HEK293T (cell line): ENCODE results near the gene ZFPM1.

Source experiments
- CTCF ChIA-PET: fragments of 350-600 bp; formaldehyde crosslinking; extraction: SDS; loops from one replicate; lab custom pipeline; 2021; ENCODE audit warnings: antibody characterized with exemption, inconsistent platforms; lab: Yijun Ruan, JAX
- POLR2A ChIA-PET: fragments of 350-600 bp; formaldehyde crosslinking; extraction: SDS; loops from one replicate; lab custom pipeline; 2020; ENCODE audit warnings: antibody characterized with exemption, inconsistent platforms; lab: Yijun Ruan, JAX
- DNase-seq: peaks from one replicate; pipeline ENCODE4 v3.0.0; 2012; ENCODE audit warnings: mixed read lengths; ENCODE audit errors: extremely low spot score
- ARNT ChIP-seq: fragments of 450-650 bp; IDR thresholded peaks from 2 replicates; pipeline ENCODE4 v1.6.1; 2017; ENCODE audit warnings: mild to moderate bottlenecking
- BHLHE40 ChIP-seq: fragments of 450-650 bp; IDR thresholded peaks from 2 replicates; pipeline ENCODE4 v1.6.1; 2016; ENCODE audit warnings: mild to moderate bottlenecking, moderate library complexity, borderline replicate concordance
- CTBP1 ChIP-seq: fragments of 450-650 bp; IDR thresholded peaks from 2 replicates; pipeline ENCODE4 v1.6.1; 2016; ENCODE audit warnings: borderline replicate concordance
- ELF4 ChIP-seq: fragments of 450-650 bp; IDR thresholded peaks from 2 replicates; pipeline ENCODE4 v1.6.1; 2017; ENCODE audit warnings: antibody characterized with exemption
- FOXA1 ChIP-seq: fragments of 450-650 bp; IDR thresholded peaks from 2 replicates; pipeline ENCODE4 v1.6.1; 2016; ENCODE audit warnings: mild to moderate bottlenecking
- FOXK2 ChIP-seq: fragments of 450-650 bp; IDR thresholded peaks from 2 replicates; pipeline ENCODE4 v1.6.1; 2016; ENCODE audit warnings: mild to moderate bottlenecking
- FOXM1 ChIP-seq: fragments of 450-650 bp; IDR thresholded peaks from 2 replicates; pipeline ENCODE4 v1.6.1; 2017; ENCODE audit warnings: mild to moderate bottlenecking, borderline replicate concordance
- HDGF ChIP-seq: fragments of 450-650 bp; IDR thresholded peaks from 2 replicates; pipeline ENCODE4 v1.6.1; 2017; ENCODE audit warnings: antibody characterized with exemption, borderline replicate concordance
- L3MBTL2 ChIP-seq: fragments of 450-650 bp; conservative IDR thresholded peaks from 2 replicates; pipeline ENCODE4 v1.6.1; 2016; ENCODE audit warnings: mild to moderate bottlenecking
- LEF1 ChIP-seq: fragments of 450-650 bp; IDR thresholded peaks from 2 replicates; pipeline ENCODE4 v1.6.1; 2017; ENCODE audit warnings: mild to moderate bottlenecking, borderline replicate concordance
- NFRKB ChIP-seq: fragments of 450-650 bp; IDR thresholded peaks from 2 replicates; pipeline ENCODE4 v1.6.1; 2016; ENCODE audit warnings: mild to moderate bottlenecking, moderate library complexity
- SP1 ChIP-seq: fragments of 450-650 bp; IDR thresholded peaks from 2 replicates; pipeline ENCODE4 v1.6.1; 2017
- SUZ12 ChIP-seq: fragments of 450-650 bp; IDR thresholded peaks from 2 replicates; pipeline ENCODE4 v1.6.1; 2016; ENCODE audit warnings: mild to moderate bottlenecking
- TARDBP ChIP-seq: fragments of 450-650 bp; IDR thresholded peaks from 2 replicates; pipeline ENCODE4 v1.6.1; 2016
- ZNF384 ChIP-seq: fragments of 450-650 bp; IDR thresholded peaks from 2 replicates; pipeline ENCODE4 v1.6.1; 2016
- TF ChIP-seq, protein P1 (sequence below): fragments of 450-650 bp; IDR thresholded peaks from 2 replicates; pipeline ENCODE4 v1.6.1; 2016

Gene ZFPM1

DNA sequence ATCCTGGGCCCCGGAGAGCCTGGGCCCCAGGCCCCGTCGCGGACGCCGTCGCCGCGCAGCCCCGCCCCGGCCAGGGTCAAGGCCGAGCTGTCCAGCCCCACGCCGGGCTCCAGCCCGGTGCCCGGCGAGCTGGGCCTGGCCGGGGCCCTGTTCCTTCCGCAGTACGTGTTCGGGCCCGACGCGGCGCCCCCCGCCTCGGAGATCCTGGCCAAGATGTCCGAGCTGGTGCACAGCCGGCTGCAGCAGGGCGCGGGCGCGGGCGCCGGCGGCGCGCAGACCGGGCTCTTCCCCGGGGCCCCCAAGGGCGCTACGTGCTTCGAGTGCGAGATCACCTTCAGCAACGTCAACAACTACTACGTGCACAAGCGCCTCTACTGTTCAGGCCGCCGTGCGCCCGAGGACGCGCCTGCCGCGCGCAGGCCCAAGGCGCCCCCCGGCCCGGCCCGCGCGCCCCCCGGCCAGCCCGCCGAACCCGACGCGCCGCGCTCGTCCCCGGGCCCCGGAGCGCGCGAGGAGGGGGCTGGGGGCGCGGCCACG is 80.4 kb downstream of the ZFPM1 start:
- CTCF ChIA-PET: no interaction called here
- TF ChIP-seq LEF1 (no peak), ZNF384 (no peak), TARDBP (no peak), BHLHE40 (no peak), HDGF (no peak), FOXA1 (no peak), NFRKB (no peak), ELF4 (no peak), SP1 (no peak), FOXM1 (no peak), L3MBTL2 (no peak), ARNT (no peak), FOXK2 (no peak), SUZ12 (no peak), CTBP1 (no peak)
- TF ChIP-seq, protein P1, sequence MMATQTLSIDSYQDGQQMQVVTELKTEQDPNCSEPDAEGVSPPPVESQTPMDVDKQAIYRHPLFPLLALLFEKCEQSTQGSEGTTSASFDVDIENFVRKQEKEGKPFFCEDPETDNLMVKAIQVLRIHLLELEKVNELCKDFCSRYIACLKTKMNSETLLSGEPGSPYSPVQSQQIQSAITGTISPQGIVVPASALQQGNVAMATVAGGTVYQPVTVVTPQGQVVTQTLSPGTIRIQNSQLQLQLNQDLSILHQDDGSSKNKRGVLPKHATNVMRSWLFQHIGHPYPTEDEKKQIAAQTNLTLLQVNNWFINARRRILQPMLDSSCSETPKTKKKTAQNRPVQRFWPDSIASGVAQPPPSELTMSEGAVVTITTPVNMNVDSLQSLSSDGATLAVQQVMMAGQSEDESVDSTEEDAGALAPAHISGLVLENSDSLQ: no peak
- POLR2A ChIA-PET: no interaction called here
- no peak for DNase-seq

DNA sequence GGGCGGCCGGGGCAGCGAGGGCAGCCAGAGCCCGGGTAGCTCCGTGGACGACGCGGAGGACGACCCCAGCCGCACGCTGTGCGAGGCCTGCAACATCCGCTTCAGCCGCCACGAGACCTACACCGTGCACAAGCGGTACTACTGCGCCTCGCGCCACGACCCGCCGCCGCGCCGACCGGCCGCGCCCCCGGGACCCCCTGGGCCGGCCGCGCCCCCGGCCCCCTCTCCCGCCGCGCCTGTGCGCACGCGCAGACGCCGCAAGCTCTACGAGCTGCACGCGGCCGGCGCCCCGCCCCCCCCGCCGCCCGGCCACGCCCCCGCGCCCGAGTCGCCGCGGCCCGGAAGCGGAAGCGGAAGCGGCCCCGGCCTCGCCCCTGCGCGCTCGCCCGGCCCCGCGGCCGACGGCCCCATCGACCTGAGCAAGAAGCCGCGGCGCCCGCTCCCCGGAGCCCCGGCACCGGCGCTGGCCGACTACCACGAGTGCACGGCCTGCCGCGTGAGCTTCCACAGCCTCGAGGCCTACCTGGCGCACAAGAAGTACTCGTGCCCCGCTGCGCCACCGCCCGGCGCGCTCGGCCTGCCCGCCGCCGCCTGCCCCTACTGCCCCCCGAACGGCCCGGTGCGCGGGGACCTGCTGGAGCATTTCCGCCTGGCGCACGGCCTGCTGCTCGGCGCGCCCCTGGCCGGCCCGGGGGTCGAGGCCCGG is 81.0 kb downstream of the ZFPM1 start:
- ChIA-PET CTCF (no interaction called here), POLR2A (no interaction called here)
- TF ChIP-seq CTBP1: no peak
- TF ChIP-seq SP1: no peak
- no peak for TF ChIP-seq BHLHE40
- DNase-seq: peak; percentile 72

DNA sequence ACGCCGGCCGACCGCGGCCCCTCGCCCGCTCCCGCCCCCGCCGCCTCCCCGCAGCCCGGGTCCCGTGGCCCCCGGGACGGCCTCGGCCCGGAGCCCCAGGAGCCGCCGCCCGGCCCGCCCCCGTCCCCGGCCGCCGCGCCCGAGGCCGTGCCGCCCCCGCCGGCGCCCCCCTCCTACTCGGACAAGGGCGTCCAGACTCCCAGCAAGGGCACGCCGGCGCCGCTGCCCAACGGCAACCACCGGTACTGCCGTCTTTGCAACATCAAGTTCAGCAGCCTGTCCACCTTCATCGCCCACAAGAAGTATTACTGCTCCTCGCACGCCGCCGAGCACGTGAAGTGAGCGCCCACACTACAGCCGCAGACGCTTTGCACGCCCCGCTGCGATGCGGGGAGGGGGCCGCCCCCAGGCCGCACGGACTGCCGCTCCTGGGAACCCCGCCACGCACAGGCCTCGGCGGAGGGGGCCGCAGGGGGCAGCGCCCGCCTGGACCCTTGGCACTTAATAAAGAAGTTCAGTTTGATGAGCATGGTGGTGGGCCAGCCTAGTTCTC is 81.6 kb downstream of the ZFPM1 start:
- CTCF ChIA-PET: no interaction called here
- DNase-seq: no peak
- TF ChIP-seq FOXK2 (no peak), ZNF384 (no peak), FOXA1 (no peak), TARDBP (no peak), ELF4 (no peak), L3MBTL2 (0 out of 2 replicates have a peak, but pooled peaks have one; percentile 20)
- POLR2A ChIA-PET: no interaction called here

DNA sequence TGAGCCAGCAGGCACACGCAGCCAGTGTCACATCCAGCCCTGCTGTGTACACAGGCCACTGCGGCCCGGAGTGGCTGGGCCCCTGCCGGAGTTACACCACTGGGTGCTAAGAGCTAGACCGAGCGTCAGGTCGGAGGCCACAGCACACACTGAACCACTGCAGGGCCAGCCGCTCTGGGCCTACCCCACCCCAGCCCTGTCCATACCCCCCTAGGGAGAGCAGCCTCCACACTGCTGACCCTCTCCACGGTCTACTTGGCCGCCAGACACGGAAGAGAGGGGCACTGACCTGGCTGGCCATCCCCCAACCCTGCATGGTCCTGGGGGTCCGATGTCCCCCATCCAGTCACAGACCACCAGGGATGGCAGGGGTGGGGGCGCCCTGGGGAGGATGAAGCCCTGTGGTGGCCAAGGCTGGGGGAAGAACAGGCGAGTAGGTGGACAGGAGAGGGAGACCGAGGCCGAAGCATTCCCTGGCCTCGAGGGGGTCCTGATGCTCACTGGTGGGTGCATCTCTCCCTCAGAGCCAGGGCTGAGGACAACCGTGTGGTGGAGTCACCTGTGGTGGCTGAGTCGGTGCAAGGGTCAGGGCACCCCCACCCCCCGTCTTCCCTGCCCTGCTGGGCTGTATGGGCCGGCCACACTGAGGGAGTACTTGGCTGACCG is 82.2 kb downstream of the ZFPM1 start:
- TF ChIP-seq, protein P1: no peak
- no peak for TF ChIP-seq CTBP1
- TF ChIP-seq L3MBTL2: no peak
- no peak for TF ChIP-seq TARDBP
- no peak for TF ChIP-seq ARNT
- no peak for TF ChIP-seq FOXK2
- no peak for DNase-seq
- ChIA-PET POLR2A (no interaction called here), CTCF (no interaction called here)

DNA sequence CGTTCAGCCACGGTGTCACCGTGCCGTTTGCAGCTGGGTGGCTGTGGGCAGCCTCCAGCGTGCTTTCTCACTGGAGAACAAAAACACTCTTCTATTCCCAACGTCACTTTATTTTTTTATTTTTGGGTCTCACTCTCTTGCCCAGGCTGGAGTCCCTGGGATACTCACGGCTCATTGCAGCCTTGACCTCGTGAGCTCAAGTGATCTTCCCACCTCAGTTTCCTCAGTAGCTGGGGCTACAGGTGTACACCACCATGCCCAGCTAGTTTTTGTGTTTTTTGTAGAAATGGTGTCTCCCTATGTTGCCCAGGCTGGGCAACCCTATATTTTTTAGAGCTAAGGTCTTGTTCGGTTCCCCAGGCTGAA is 82.8 kb downstream of the ZFPM1 start:
- CTCF ChIA-PET: interaction anchor here (0.9 kb wide), 1 partner anchor 23 kb away, joined by 4 read pairs; no protein-coding TSS in a partner anchor
- DNase-seq: no peak
- TF ChIP-seq FOXK2 (no peak), NFRKB (no peak), CTBP1 (no peak), FOXM1 (no peak), ARNT (no peak), TARDBP (no peak), FOXA1 (no peak), SUZ12 (no peak), SP1 (no peak), BHLHE40 (no peak), HDGF (no peak), ZNF384 (no peak), ELF4 (no peak)
- TF ChIP-seq, protein P1: no peak
- POLR2A ChIA-PET: interaction anchor here (1.0 kb wide), 1 partner anchor 34 kb away, joined by 4 read pairs; the partner anchor contains the start of gene ZC3H18

DNA sequence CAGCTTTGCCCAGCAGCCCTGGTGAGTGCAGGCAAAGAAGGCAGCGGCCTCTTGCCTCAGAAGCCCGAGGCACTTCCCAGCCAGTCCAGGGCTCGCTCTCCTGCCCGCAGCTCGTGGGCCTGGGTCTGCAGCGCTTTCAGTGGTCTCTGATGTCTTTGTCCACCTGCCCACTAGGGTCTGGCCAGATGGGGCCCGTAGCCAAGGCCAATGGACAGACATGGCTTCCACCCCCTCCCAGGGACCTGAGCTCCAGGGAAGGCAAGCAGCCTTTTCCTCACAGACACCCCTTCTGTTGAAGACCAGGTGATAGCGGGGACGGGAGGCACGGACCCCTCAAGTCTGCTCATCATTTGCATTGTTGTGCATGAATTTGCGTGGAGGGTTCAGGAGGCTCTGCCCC is 83.4 kb downstream of the ZFPM1 start:
- no peak for DNase-seq
- CTCF ChIA-PET: interaction anchor here (0.9 kb wide), 1 partner anchor 23 kb away, joined by 4 read pairs; no protein-coding TSS in a partner anchor
- TF ChIP-seq FOXM1 (no peak), CTBP1 (no peak), TARDBP (no peak), NFRKB (no peak), ELF4 (no peak), ARNT (no peak)
- POLR2A ChIA-PET: interaction anchor here (1.0 kb wide), 1 partner anchor 34 kb away, joined by 4 read pairs; the partner anchor contains the start of gene ZC3H18
